CD14-positive monocyte (primary cell): Measurements from ENCODE around the gene TMEM37. TPM values are rescaled to one million over a fixed set of nuclear protein-coding genes. Genes with fewer than 3 reads are reported as not detected.

Experiments used
- DNase-seq, 3 donors: peaks; one replicate each; pipeline ENCODE4 v3.0.0-alpha.2; 2011 to 2022
- H2AFZ ChIP-seq: 2 replicates; pipeline ENCODE4 v1.6.0; 2012; ENCODE audit warnings: mild to moderate bottlenecking, low read depth, low read length, inconsistent platforms; ENCODE audit not compliant: insufficient read depth, poor library complexity, severe bottlenecking
- H3K27ac ChIP-seq, 2 donors: 1 replicate in 1 of 2; 2 replicates in 1 of 2; pipeline ENCODE4 v1.5.1; 2012 to 2013; ENCODE audit warnings: low read length in 2 of 2, control low read depth in 1 of 2, inconsistent platforms in 1 of 2, low read depth in 1 of 2, mild to moderate bottlenecking in 1 of 2
- H3K27me3 ChIP-seq, 2 donors: one replicate each; pipeline versions ENCODE4 v1.6.0 to v1.6.1; 2011 to 2013; ENCODE audit warnings: low read length in 2 of 2; ENCODE audit not compliant: control insufficient read depth in 2 of 2, insufficient read depth in 2 of 2
- H3K36me3 ChIP-seq, 2 donors: replicated peaks in 1 of 2; 1 replicate in 1 of 2; 2 replicates in 1 of 2; pipeline versions ENCODE4 v1.5.1 to v1.6.1; 2012 to 2013; ENCODE audit warnings: low read length in 2 of 2, control low read depth in 1 of 2, inconsistent platforms in 1 of 2, mild to moderate bottlenecking in 1 of 2; ENCODE audit not compliant: insufficient read depth in 2 of 2, control insufficient read depth in 1 of 2
- H3K4me1 ChIP-seq, 2 donors: 1 replicate in 1 of 2; 2 replicates in 1 of 2; pipeline versions ENCODE4 v1.5.1 to v1.6.1; 2012 to 2013; ENCODE audit warnings: low read length in 2 of 2, control low read depth in 1 of 2, inconsistent platforms in 1 of 2, mild to moderate bottlenecking in 1 of 2, moderate library complexity in 1 of 2; ENCODE audit not compliant: insufficient read depth in 2 of 2, control insufficient read depth in 1 of 2
- H3K4me2 ChIP-seq: replicated peaks from 2 replicates; pipeline ENCODE3; 2012; ENCODE audit warnings: low read length, moderate library complexity, mild to moderate bottlenecking; ENCODE audit not compliant: poor library complexity, severe bottlenecking; ENCODE audit errors: extremely low read depth
- H3K4me3 ChIP-seq, 3 experiments: fragments of 200-600 bp in 1 of 3; sonication (generic) in 1 of 3; replicated peaks in 1 of 3; 1 replicate in 2 of 3; 2 replicates in 1 of 3; pipeline ENCODE4 v1.5.1; 2011 to 2013; ENCODE audit warnings: low read length in 3 of 3, mild to moderate bottlenecking in 3 of 3, control low read depth in 2 of 3, low read depth in 2 of 3, inconsistent platforms in 1 of 3, moderate library complexity in 1 of 3
- H3K79me2 ChIP-seq: 2 replicates; pipeline ENCODE4 v1.6.0; 2012; ENCODE audit warnings: mild to moderate bottlenecking, control low read depth, inconsistent platforms, low read length, moderate library complexity; ENCODE audit not compliant: insufficient read depth
- H3K9ac ChIP-seq: 2 replicates; pipeline ENCODE4 v1.6.0; 2017; ENCODE audit warnings: low read length, mild to moderate bottlenecking; ENCODE audit not compliant: insufficient read depth, poor library complexity, severe bottlenecking
- H3K9me3 ChIP-seq, 2 donors: replicated peaks in 1 of 2; 1 replicate in 1 of 2; 2 replicates in 1 of 2; pipeline versions ENCODE4 v1.5.1 to v1.6.1; 2012 to 2013; ENCODE audit warnings: low read length in 2 of 2, control low read depth in 1 of 2; ENCODE audit not compliant: control insufficient read depth in 1 of 2, insufficient read depth in 1 of 2
- H4K20me1 ChIP-seq: 2 replicates; pipeline ENCODE4 v1.6.0; 2012; ENCODE audit warnings: mild to moderate bottlenecking, low read length, control low read depth, moderate library complexity; ENCODE audit not compliant: insufficient read depth
- H3K27ac Mint-ChIP-seq, 7 donors: one replicate each; pipeline ENCODE4 v1.8.0; 2020; ENCODE audit warnings: mild to moderate bottlenecking in 7 of 7, mixed read lengths in 7 of 7, moderate library complexity in 6 of 7, inconsistent platforms in 2 of 7
- H3K27me3 Mint-ChIP-seq, 3 donors: one replicate each; pipeline ENCODE4 v1.8.0; 2021 to 2022; ENCODE audit warnings: low read depth in 3 of 3, mild to moderate bottlenecking in 3 of 3, mixed read lengths in 3 of 3, moderate library complexity in 3 of 3, inconsistent platforms in 1 of 3
- H3K36me3 Mint-ChIP-seq, 2 donors: one replicate each; pipeline ENCODE4 v1.8.0; 2020; ENCODE audit warnings: mixed read lengths in 2 of 2, inconsistent platforms in 1 of 2, mild to moderate bottlenecking in 1 of 2
- H3K4me1 Mint-ChIP-seq: one replicate; pipeline ENCODE4 v1.8.0; 2020; ENCODE audit warnings: mild to moderate bottlenecking, mixed read lengths
- H3K4me3 Mint-ChIP-seq, 2 donors: one replicate each; pipeline ENCODE4 v1.8.0; 2020; ENCODE audit warnings: mild to moderate bottlenecking in 2 of 2, mixed read lengths in 2 of 2, moderate library complexity in 1 of 2
- H3K9me3 Mint-ChIP-seq, 7 donors: one replicate each; pipeline ENCODE4 v1.8.0; 2020 to 2022; ENCODE audit warnings: mixed read lengths in 7 of 7, mild to moderate bottlenecking in 6 of 7, moderate library complexity in 6 of 7, inconsistent platforms in 2 of 7
- WGBS: methylation state at CpG from one replicate; pipeline ENCODE4 v1.1.5; 2013; ENCODE audit warnings: missing lambda C conversion rate; ENCODE audit not compliant: insufficient coverage; 5-methylcytosine and 5-hydroxymethylcytosine counted together
- intact Hi-C, 2 donors: fragments of 100-400 bp; cut with micrococcal nuclease; formaldehyde crosslinking; loops; one replicate each; pipeline versions ENCODE4 v1.15.0 to v1.15.1; 2023
- polyA plus RNA-seq, 3 donors: library from polyadenylated mRNA; depleted of rRNA in 1 of 3; unstranded in 2 of 3; stranded (reverse) in 1 of 3; fragments of 300-500 nt in 2 of 3; fragments of >200 nt in 1 of 3; fragmentation: Illumina TruSeq in 2 of 3; gene quantifications; 1 replicate in 2 of 3; 2 replicates in 1 of 3; pipeline ENCODE4 v1.2.3, GENCODE V29; 2012 to 2021
- TF ChIP-seq, protein P1 (sequence below): fragments of 200-600 bp; IDR thresholded peaks from one replicate; pipeline ENCODE4 v1.8.0; 2022; ENCODE audit warnings: antibody characterized with exemption, mild to moderate bottlenecking

Gene TMEM37
- polyA plus RNA-seq, 3 donors, result not detected

DNA sequence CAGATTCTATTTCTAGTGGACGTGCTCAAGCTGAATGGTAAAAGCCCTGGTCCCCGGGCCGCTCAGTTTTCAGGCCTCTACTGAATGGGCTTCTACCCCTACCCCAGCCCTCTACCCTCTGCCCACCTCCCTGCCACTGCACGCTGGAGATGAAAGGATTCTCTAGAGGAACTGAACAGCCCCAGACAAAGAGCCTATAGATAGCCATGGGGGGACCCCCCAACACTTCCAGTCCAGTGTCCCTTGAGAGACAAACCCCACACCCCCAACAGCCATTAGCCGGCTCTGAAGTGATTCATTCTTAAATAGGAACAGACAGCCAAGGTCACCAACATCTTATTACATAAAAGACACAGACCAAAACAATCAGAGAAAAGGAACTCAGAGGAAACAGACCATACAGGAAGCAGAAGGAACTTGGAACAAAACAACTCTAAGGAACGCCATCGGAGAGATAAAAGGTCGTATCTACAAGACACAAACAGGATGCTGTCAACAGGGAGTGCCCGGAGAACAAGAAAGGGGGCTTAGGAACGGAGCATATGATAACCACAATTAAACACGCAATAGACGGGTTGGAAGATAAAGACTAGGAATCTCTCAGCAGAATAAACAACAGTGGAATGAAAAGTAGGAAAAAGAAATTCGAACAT is 23.5 kb downstream of the TMEM37 start:
- H3K27ac ChIP-seq, result no peak overlapping the region
- no peaks in the 10 kb centered on the region for H3K36me3 Mint-ChIP-seq
- TF ChIP-seq, protein P1, sequence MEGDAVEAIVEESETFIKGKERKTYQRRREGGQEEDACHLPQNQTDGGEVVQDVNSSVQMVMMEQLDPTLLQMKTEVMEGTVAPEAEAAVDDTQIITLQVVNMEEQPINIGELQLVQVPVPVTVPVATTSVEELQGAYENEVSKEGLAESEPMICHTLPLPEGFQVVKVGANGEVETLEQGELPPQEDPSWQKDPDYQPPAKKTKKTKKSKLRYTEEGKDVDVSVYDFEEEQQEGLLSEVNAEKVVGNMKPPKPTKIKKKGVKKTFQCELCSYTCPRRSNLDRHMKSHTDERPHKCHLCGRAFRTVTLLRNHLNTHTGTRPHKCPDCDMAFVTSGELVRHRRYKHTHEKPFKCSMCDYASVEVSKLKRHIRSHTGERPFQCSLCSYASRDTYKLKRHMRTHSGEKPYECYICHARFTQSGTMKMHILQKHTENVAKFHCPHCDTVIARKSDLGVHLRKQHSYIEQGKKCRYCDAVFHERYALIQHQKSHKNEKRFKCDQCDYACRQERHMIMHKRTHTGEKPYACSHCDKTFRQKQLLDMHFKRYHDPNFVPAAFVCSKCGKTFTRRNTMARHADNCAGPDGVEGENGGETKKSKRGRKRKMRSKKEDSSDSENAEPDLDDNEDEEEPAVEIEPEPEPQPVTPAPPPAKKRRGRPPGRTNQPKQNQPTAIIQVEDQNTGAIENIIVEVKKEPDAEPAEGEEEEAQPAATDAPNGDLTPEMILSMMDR, result no peak
- no peaks in the 10 kb centered on the region for H3K79me2 ChIP-seq
- H4K20me1 ChIP-seq, result no peaks in the 10 kb centered on the region
- no peak for DNase-seq
- H3K27me3 ChIP-seq, result no peaks in the 10 kb centered on the region
- H3K4me3 ChIP-seq, result no peak overlapping the region
- H3K36me3 ChIP-seq, result no peaks in the 10 kb centered on the region
- no peak overlapping the region for H3K4me2 ChIP-seq
- H3K9me3 ChIP-seq, result no peaks in the 10 kb centered on the region
- H3K9me3 Mint-ChIP-seq, result peaks cover 0 to 2% (median 0%) of the 10 kb centered on the region in 7 donors
- H3K27ac Mint-ChIP-seq, result peak overlapping the region in 1 of 7 donors; percentile 2
- no peaks in the 10 kb centered on the region for H3K4me1 ChIP-seq
- intact Hi-C loops, result no loop called here
- 82% methylated on average over 4 of the region's 13 CpGs for WGBS
- no peak overlapping the region for H2AFZ ChIP-seq
- no peak overlapping the region for H3K9ac ChIP-seq
- H3K4me3 Mint-ChIP-seq, result peak overlapping the region in 1 of 2 donors; percentile 11
- no peaks in the 10 kb centered on the region for H3K4me1 Mint-ChIP-seq
- H3K27me3 Mint-ChIP-seq, result peaks cover 10 to 20% (median 12%) of the 10 kb centered on the region in 3 donors

GRCh38 chr2:119460076-119460475 is 28.4 kb downstream of the TMEM37 start:
- Mint-ChIP-seq H3K27ac (no peak overlapping the region), H3K27me3 (peaks cover 7 to 12% (median 9%) of the 10 kb centered on the region in 3 donors), H3K9me3 (peaks cover 0 to 4% (median 0%) of the 10 kb centered on the region in 7 donors), H3K4me3 (no peak overlapping the region), H3K4me1 (no peaks in the 10 kb centered on the region), H3K36me3 (no peaks in the 10 kb centered on the region)
- Histone ChIP-seq H3K4me3 (no peak overlapping the region), H3K27ac (no peak overlapping the region), H2AFZ (no peak overlapping the region), H3K36me3 (no peaks in the 10 kb centered on the region), H3K27me3 (no peaks in the 10 kb centered on the region), H3K9ac (no peak overlapping the region), H3K4me1 (no peaks in the 10 kb centered on the region), H4K20me1 (no peaks in the 10 kb centered on the region), H3K79me2 (no peaks in the 10 kb centered on the region), H3K4me2 (no peak overlapping the region), H3K9me3 (no peaks in the 10 kb centered on the region)
- DNase-seq, result no peak
- 89% methylated on average over 2 of the region's 2 CpGs for WGBS
- intact Hi-C loops, result no loop called here
- TF ChIP-seq, protein P1, result no peak
